Fibroblast of skin of right biceps (primary cell): ENCODE data around the gene CDY2B.
"Not testable (repeated sequence)": the region's sequence is repeated elsewhere in the genome, so short reads cannot be mapped to it uniquely, and the experiment has no call there.

Experiments
- DNase-seq: peaks from one replicate; pipeline ENCODE4 v3.0.0-alpha.2; 2013

Gene CDY2B, protein sequence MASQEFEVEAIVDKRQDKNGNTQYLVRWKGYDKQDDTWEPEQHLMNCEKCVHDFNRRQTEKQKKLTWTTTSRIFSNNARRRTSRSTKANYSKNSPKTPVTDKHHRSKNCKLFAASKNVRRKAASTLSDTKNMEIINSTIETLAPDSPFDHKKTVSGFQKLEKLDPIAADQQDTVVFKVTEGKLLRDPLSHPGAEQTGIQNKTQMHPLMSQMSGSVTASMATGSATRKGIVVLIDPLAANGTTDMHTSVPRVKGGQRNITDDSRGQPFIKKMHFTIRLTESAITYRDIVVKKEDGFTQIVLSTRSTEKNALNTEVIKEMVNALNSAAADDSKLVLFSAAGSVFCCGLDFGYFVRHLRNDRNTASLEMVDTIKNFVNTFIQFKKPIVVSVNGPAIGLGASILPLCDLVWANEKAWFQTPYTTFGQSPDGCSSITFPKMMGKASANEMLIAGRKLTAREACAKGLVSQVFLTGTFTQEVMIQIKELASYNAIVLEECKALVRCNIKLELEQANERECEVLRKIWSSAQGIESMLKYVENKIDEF

DNA sequence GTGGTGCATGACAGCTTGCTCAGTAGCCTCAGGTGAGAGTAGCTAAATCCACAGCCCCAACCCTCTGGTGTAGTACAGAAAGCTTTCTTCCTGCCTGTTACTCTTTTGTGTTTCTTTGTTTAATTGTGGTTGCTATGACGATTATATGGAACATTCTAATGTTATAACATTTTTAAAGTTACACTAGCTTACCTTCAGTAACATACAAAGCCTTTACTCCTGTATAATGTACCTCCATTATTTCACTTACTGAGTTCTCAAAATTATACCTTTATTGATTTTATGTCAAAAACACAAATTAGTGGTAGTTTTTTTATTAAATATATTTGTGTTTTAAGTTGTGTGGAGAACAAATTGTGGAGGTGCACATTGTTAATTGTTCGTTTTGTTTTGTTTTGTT is at the start of gene CDY2B:
TSS of gene CDY2B (minus strand) at position 101 of the 400 bp plus-strand sequence. CDS start 328 bp downstream, outside the sequence.
- DNase-seq, result not testable (repeated sequence)

DNA sequence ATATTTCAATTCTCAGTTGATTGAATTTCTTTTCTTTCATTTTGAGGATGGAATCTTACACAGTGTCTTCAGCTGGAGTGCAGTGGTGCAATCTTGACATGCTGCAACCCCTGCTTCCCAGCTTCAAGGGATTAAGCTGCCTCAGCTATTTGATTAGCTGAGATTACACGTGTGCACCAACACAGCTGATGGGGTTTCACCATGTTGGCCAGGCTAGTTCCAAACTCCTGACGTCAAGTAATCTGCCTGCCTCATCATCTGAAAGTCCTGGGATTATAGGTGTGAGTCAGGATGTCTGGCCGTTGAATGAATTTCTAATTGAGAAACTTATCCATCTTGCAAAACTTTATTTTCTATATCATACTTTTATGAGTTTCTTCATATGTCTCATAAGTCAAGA is 28.0 kb upstream of the CDY2B start:
- DNase-seq, result not testable (repeated sequence)

DNA sequence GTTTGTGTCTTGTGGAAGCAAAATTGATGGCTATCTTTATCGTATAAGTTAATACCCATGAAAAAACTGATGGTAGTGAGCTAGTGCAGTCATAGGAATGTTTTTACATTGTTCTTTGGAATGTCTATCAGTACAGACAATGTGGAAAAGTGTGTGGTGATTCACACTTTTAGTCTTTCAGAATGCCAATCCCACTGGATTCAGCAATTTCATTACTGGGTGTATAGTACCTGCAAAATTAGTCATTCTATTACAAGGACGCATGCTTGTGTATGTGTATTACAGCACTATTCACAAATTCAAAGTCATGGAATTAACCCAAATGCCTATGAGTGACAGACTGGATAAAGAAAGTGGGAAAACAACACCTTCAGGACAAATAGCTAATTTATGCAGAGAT is 27.3 kb upstream of the CDY2B start:
- not testable (repeated sequence) for DNase-seq

DNA sequence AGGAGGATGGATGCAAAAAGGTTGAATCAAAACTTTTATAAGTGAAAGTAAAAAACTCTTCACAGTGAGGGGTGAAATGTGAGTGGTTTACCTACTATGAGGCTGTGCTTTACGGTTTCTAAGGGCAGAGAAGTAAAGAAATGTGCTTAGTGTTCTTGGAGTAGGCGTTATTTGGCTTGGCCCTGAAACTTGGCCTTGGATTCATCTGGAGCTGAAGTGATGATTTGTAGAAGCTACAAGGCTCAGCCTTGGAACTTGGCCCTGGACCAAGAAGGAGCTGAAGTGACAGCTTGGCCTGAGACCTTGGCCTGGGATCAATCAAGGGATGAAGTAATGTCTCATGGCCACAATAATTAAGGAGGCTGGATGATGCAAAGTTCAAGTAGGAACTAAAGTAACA is 1.7 kb upstream of the CDY2B start:
- DNase-seq, result not testable (repeated sequence)

DNA sequence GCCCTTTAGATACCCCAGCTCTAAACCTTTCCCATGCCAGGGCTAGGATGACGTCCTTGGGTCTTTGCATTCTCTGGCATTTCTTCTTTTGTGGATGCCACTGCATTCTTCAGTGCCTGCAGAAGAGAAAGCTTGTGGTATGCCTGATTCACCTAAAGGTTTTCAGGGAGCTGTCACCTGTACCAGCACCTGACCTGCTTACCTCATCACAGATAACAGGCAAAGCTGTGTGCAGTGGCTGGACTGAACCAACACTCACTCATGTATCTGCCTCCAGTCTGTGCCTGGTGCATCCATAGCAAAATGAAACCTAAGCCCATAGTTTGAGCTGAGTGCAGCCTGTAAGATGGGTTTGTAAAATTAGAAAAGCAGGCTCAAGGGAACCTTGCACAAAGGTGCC is 3.3 kb downstream of the CDY2B start:
- DNase-seq, result not testable (repeated sequence)

DNA sequence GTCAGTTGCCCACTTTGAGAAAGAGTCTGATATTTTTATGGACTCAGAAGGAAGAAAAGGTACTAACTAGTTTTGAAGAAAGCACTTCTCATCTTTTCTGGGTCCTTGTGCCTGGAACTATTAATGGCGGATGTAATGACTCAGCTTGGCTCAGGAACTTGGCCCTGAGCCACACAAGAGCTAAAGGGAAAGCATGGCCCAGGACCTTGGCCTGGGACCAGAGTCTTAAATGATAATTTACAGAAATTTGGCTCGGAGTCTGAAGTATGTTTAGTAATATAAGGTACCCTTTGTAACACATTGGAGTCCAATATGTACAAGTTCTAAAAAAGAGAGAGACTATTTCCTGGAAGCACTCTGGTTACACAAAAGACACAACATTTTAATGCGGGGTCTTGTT is 4.6 kb downstream of the CDY2B start:
- DNase-seq, result not testable (repeated sequence)

DNA sequence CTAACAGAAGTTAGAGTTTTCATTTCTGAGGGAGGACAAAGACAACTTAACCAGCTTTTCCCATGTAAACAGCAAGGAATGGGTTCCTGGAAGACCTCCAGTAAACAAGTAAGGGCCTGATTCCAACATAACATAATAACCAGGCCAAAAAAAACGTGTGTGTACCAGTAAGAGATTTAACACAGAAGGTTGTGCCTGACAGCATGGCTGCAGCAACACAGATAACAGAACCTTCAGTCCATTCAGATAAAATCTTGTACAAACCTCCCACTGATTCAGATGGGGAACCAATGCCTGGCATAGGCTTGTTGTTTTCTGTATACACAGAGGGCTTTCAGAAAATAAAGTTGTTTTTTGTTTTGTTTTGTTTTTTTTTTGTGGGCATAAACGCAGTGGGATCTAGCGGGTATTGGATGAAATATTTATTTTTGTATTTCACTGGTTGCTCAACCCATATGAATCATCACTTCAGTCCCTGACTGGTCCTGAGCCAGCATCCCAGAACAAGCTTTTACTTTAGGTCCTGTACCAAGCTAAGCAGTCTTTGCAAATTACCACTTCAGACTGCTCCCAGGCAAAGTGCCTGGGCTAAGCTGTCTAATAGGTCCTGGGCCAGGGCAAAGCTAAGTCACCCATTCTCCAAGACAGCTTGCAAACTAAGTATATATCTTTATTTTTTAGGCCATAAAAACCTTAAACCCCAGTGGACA is 8.7 kb downstream of the CDY2B start:
- DNase-seq, result not testable (repeated sequence)

DNA sequence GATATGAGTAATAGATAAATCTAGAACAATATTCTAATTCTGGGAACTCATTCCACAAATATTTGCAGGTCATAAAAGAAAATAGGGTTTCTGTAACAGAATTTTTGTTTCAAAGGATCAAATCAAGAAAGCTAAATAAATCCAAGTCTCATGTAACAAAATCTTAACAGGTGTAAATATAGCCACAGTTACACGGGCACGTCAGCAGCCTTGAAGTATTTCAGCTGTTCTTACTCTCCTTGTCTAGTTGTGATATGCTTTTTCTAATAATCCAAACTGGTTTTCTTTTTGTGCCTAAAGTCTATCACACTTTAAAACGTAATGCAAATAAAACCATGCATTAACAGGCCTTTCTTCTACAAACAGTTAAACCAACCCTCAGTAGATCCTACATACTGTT is 9.3 kb downstream of the CDY2B start:
- not testable (repeated sequence) for DNase-seq

DNA sequence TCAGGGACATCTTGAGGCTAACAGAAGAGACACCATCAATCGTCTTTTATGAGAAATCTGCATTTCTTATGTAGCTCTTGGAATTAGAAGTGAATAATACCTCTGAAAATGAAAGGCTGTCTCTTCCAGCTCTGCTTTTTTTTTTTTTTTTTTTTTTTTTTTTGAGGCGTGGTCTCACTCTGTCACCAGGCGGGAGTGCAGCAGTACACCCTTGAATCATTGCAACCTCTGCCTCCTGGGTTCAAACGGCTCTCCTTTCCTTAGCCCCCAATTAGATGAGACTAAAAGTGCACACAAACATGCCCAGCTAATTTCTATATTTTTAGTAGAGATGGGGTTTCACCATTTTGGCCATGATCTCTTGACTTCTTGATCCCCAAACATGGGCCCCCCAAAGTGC is 12.2 kb downstream of the CDY2B start:
- not testable (repeated sequence) for DNase-seq

DNA sequence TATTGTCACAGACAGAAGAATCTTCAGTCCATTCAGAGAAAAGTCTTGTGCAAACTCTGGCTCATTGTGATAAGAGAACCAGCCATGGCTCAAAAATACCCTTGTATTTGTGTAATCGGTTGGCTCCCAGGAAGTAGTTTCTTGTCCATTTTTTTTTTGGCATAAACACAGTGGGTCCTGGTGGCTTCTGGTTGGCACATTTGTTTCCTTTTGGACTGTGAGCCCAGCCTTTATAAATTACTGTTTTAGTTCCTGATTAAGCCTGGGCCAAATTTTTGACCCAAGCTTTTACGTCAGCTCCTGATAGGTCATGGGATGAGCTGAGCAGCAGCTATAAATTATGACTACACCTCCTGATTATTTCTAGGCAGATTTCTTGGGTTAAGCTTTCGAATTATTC is 19.4 kb downstream of the CDY2B start:
- DNase-seq, result not testable (repeated sequence)

DNA sequence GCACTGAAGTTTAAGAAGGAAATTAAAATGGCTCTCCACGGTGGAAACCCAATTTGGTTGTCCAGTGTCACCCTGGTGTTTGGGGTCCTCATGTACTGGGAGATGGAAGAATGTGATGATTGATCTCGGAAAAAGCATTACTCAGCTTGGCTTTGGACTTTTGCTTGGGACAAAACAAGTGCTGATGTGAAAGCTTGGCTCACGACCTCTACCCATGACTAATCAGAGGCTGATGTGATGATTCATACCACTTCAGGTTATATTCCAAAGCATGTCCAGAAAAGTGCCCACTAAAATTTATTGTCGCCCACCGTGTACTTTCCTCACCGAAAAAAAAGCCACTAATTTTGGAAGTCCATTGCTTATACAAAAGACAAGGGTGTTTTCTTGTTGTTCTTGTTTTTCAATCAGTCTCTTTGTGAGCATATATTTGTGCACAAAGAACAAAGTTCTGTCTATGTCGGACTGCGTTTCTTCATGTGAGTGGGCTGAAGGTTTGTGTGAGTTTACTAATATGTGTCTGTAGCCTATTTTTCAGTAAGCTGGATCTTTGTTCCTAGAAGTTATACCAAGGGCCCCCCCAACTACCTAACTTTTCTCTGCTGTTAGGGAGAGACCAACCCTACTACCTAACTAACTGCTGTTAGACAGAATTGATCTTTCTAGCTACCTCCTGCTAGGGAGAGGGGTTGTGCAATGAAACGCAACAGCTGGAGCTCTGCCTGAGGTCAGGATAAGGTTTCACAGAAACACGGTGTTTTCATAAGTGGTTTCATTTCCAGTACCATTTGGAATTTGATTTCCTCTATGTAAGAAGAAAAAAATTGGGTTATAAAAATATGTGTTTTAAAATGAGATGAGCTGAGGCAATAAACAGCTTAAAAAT is 22.8 kb downstream of the CDY2B start:
- DNase-seq, result not testable (repeated sequence)

DNA sequence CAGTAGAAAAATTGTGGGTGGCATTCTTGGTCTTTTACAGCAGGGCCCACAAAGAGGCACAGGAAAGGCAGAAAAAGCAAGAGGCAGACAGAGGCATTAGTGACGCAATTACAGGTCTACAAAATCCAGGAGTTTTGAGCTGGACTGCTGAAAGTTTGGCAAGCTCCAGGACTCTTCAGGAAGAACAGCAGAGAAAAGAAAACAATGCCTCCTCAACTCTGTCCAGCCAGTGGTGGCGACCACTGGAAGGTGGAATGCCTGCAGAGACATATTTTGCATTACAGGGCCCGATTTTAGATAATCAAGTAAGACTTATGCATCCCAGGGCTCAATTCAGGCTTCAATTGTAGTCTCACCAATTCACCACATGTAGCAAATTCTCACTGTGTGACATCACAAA is 23.5 kb downstream of the CDY2B start:
- not testable (repeated sequence) for DNase-seq

DNA sequence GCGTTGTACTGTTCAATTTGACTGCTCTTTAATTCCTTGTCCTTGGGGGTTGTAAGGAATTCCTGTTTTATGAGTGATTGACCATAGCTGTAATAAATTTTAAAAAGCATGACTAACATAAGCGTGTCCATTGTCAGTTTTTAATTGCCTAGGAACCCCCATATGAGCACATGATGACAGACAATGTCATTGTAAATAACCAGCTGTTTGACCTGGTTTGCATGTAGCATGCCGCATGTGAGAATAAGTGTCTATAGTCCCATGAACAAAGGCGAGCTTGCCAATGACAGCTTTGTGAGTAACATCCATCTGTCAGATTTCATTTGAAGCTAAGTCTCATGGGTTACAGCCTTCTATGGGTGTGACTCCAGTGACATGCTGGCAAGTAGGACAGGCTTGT is 30.9 kb downstream of the CDY2B start:
- not testable (repeated sequence) for DNase-seq

DNA sequence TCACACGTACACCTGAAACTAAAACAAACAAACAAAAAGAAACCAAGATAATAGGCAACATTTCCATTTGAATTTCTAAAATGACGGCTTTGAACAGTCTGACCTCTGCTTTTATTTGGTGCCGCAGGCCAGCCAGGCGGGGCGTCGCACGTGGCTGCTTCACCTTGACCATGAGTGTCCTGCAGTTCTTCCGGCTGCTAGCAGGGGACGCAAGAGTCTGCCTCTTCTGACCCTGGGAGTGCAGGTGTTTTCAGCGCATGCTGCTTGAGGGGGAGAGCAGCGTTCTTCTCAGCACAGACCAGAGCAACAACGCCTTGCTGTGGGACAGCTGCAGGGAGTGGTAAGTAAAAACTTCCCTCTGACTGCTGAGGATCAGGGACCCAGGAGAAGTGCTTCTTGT is 47.9 kb downstream of the CDY2B start:
- DNase-seq, result not testable (repeated sequence)
